H9 (cell line): Measurements from ENCODE around the gene CNPPD1. TPM values are rescaled to one million over a fixed set of nuclear protein-coding genes. Genes with fewer than 3 reads are reported as not detected.

Source experiments
- DNase-seq: peaks from one replicate; pipeline ENCODE4 v3.0.0-alpha.2; 2017
- H2AFZ ChIP-seq: one replicate; pipeline ENCODE4 v1.6.1; 2013; ENCODE audit warnings: mild to moderate bottlenecking, low read length, control low read depth, moderate library complexity
- H2AK5ac ChIP-seq: 2 replicates; pipeline ENCODE4 v1.6.1; 2013; ENCODE audit warnings: low read length, control low read depth, mixed read lengths; ENCODE audit not compliant: insufficient read length
- H2BK120ac ChIP-seq: one replicate; pipeline ENCODE4 v1.6.1; 2013; ENCODE audit warnings: low read depth, mild to moderate bottlenecking, low read length, control low read depth, inconsistent platforms; ENCODE audit not compliant: poor library complexity, severe bottlenecking
- H2BK12ac ChIP-seq: 2 replicates; pipeline ENCODE4 v1.6.1; 2013; ENCODE audit warnings: low read length, control low read depth, mixed read lengths, low read depth; ENCODE audit not compliant: insufficient read length
- H2BK15ac ChIP-seq: 2 replicates; pipeline ENCODE4 v1.6.1; 2013; ENCODE audit warnings: low read depth, low read length, control low read depth
- H2BK20ac ChIP-seq: one replicate; pipeline ENCODE4 v1.6.1; 2013; ENCODE audit warnings: low read depth, mild to moderate bottlenecking, low read length, control low read depth, inconsistent platforms; ENCODE audit not compliant: poor library complexity, severe bottlenecking
- H2BK5ac ChIP-seq: 2 replicates; pipeline ENCODE4 v1.6.1; 2013; ENCODE audit warnings: low read length, control low read depth, mixed read lengths; ENCODE audit not compliant: insufficient read length
- H3K14ac ChIP-seq: 2 replicates; pipeline ENCODE4 v1.6.1; 2013; ENCODE audit warnings: low read length, control low read depth; ENCODE audit not compliant: insufficient read depth
- H3K18ac ChIP-seq: 2 replicates; pipeline ENCODE4 v1.6.1; 2013; ENCODE audit warnings: low read depth, mild to moderate bottlenecking, mixed read lengths, low read length, control low read depth; ENCODE audit not compliant: insufficient read length
- H3K23ac ChIP-seq: 2 replicates; pipeline ENCODE4 v1.6.1; 2013; ENCODE audit warnings: low read length, control low read depth, mixed read lengths, low read depth; ENCODE audit not compliant: insufficient read length
- H3K23me2 ChIP-seq: 2 replicates; pipeline ENCODE4 v1.6.1; 2013; ENCODE audit warnings: low read depth, mild to moderate bottlenecking, mixed read lengths, low read length, control low read depth; ENCODE audit not compliant: insufficient read length, poor library complexity, severe bottlenecking
- H3K27ac ChIP-seq: 2 replicates; pipeline ENCODE4 v1.5.1; 2013; ENCODE audit warnings: low read length, control low read depth, mixed read lengths, low read depth; ENCODE audit not compliant: insufficient read length
- H3K27me3 ChIP-seq: 2 replicates; pipeline ENCODE4 v1.6.1; 2013; ENCODE audit warnings: low read length, control low read depth, inconsistent platforms; ENCODE audit not compliant: insufficient read depth
- H3K4ac ChIP-seq: 2 replicates; pipeline ENCODE4 v1.6.1; 2013; ENCODE audit warnings: low read depth, mild to moderate bottlenecking, control low read depth, inconsistent platforms, low read length, moderate library complexity
- H3K4me1 ChIP-seq: 2 replicates; pipeline ENCODE4 v1.6.1; 2013; ENCODE audit warnings: low read length, control low read depth, inconsistent platforms; ENCODE audit not compliant: insufficient read depth
- H3K4me2 ChIP-seq: 2 replicates; pipeline ENCODE4 v1.6.1; 2013; ENCODE audit warnings: low read length, control low read depth, mixed read lengths; ENCODE audit not compliant: insufficient read length, insufficient read depth
- H3K56ac ChIP-seq: 2 replicates; pipeline ENCODE4 v1.6.1; 2013; ENCODE audit warnings: low read depth, mild to moderate bottlenecking, mixed read lengths, low read length, control low read depth; ENCODE audit not compliant: insufficient read length
- H3K79me1 ChIP-seq: 2 replicates; pipeline ENCODE4 v1.6.1; 2013; ENCODE audit warnings: low read depth, mild to moderate bottlenecking, moderate library complexity, low read length, control low read depth, inconsistent platforms; ENCODE audit not compliant: insufficient read depth, poor library complexity, severe bottlenecking
- H3K79me2 ChIP-seq: 2 replicates; pipeline ENCODE4 v1.6.1; 2013; ENCODE audit warnings: low read length, control low read depth, inconsistent platforms; ENCODE audit not compliant: insufficient read depth
- H3K9ac ChIP-seq: 2 replicates; pipeline ENCODE4 v1.6.1; 2013; ENCODE audit warnings: low read length, control low read depth, mixed read lengths; ENCODE audit not compliant: insufficient read length; ENCODE audit errors: extremely low read depth
- H3K9me3 ChIP-seq: one replicate; pipeline ENCODE4 v1.6.1; 2013; ENCODE audit warnings: low read depth, low read length, inconsistent platforms; ENCODE audit not compliant: control insufficient read depth
- H3T11ph ChIP-seq: one replicate; pipeline ENCODE4 v1.6.1; 2013; ENCODE audit warnings: mild to moderate bottlenecking, low read length, control low read depth, inconsistent platforms
- H4K20me1 ChIP-seq: one replicate; pipeline ENCODE4 v1.6.1; 2013; ENCODE audit not compliant: control insufficient read depth, insufficient read length, insufficient read depth
- H4K5ac ChIP-seq: 2 replicates; pipeline ENCODE4 v1.6.1; 2013; ENCODE audit warnings: low read depth, mild to moderate bottlenecking, mixed read lengths, low read length, control low read depth; ENCODE audit not compliant: insufficient read length
- H4K8ac ChIP-seq: replicated peaks from 2 replicates; pipeline ENCODE4 v1.6.1; 2013; ENCODE audit warnings: low read length, control low read depth, mixed read lengths, low read depth; ENCODE audit not compliant: insufficient read length
- H4K91ac ChIP-seq: 2 replicates; pipeline ENCODE4 v1.6.1; 2013; ENCODE audit warnings: low read depth, mild to moderate bottlenecking, moderate library complexity, mixed read lengths, low read length, control low read depth; ENCODE audit not compliant: insufficient read length
- H3K27ac Mint-ChIP-seq, 3 experiments: 2 replicates in 2 of 3; 3 replicates in 1 of 3; pipeline ENCODE4 v1.8.0; 2020 to 2021; ENCODE audit warnings: mixed read lengths in 3 of 3, mild to moderate bottlenecking in 1 of 3, moderate library complexity in 1 of 3
- H3K27me3 Mint-ChIP-seq: 2 replicates; pipeline ENCODE4 v1.8.0; 2021; ENCODE audit warnings: low read depth, mild to moderate bottlenecking, moderate library complexity, mixed read lengths
- H3K36me3 Mint-ChIP-seq, 3 experiments: 2 replicates in 2 of 3; 3 replicates in 1 of 3; pipeline ENCODE4 v1.8.0; 2020 to 2021; ENCODE audit warnings: low read depth in 3 of 3, mixed read lengths in 3 of 3; ENCODE audit not compliant: insufficient read depth in 1 of 3
- H3K4me1 Mint-ChIP-seq, 2 experiments: 2 replicates each; pipeline ENCODE4 v1.8.0; 2020; ENCODE audit warnings: mixed read lengths in 2 of 2
- H3K4me3 Mint-ChIP-seq, 2 experiments: 2 replicates in 1 of 2; 3 replicates in 1 of 2; pipeline ENCODE4 v1.8.0; 2020 to 2021; ENCODE audit warnings: mild to moderate bottlenecking in 2 of 2, mixed read lengths in 2 of 2, moderate library complexity in 1 of 2
- H3K9me3 Mint-ChIP-seq, 2 experiments: 2 replicates in 1 of 2; 3 replicates in 1 of 2; pipeline ENCODE4 v1.8.0; 2020; ENCODE audit warnings: mild to moderate bottlenecking in 2 of 2, mixed read lengths in 2 of 2, moderate library complexity in 1 of 2
- CTCF ChIP-seq: fragments of 200-600 bp; sonication (generic); conservative IDR thresholded peaks from 3 replicates; pipeline ENCODE4 v1.8.0; 2021; ENCODE audit warnings: antibody characterized with exemption, mild to moderate bottlenecking
- WGBS: extraction: QIAGEN DNeasy Blood & Tissue Kit; methylation state at CpG from one replicate; pipeline ENCODE4 v1.1.7; 2013; ENCODE audit warnings: missing lambda C conversion rate, low lambda C conversion rate, mixed read lengths; ENCODE audit not compliant: insufficient read length; ENCODE audit errors: extremely low coverage; 5-methylcytosine and 5-hydroxymethylcytosine counted together
- total RNA-seq: library from RNA; stranded (reverse); gene quantifications from 2 replicates; pipeline ENCODE4 v1.2.1, GENCODE V29; 2021

CNPPD1 gene
- total RNA-seq, 1 experiment from 2014 or later = 33.0 TPM

GRCh38 chr2:219128396-219128795 lies 48.3 kb downstream of the CNPPD1 start:
- H2BK5ac ChIP-seq = no peak overlapping the region
- H4K20me1 ChIP-seq = no peaks in the 10 kb centered on the region
- H3K56ac ChIP-seq = no peak overlapping the region
- 0 out of 2 replicates have a peak, but pooled peaks cover 4% of the 10 kb centered on the region for H3K4me1 ChIP-seq
- no peak overlapping the region for H3K4ac ChIP-seq
- H3K23ac ChIP-seq = no peak overlapping the region
- no peak overlapping the region for H4K8ac ChIP-seq
- no peaks in the 10 kb centered on the region for H3K27me3 ChIP-seq
- no peak overlapping the region for H2AK5ac ChIP-seq
- H3K27me3 Mint-ChIP-seq = no peaks in the 10 kb centered on the region
- H3K18ac ChIP-seq = no peak overlapping the region
- H2BK15ac ChIP-seq = no peak overlapping the region
- no peak overlapping the region for H2BK12ac ChIP-seq
- H3K9ac ChIP-seq = no peak overlapping the region
- H3K4me3 Mint-ChIP-seq = no peak overlapping the region
- no peak overlapping the region for H3T11ph ChIP-seq
- no peaks in the 10 kb centered on the region for H3K79me1 ChIP-seq
- no peaks in the 10 kb centered on the region for H3K36me3 Mint-ChIP-seq
- DNase-seq = no peak
- H3K23me2 ChIP-seq = no peaks in the 10 kb centered on the region
- no peak overlapping the region for H3K27ac Mint-ChIP-seq
- no peak overlapping the region for H2AFZ ChIP-seq
- no peak overlapping the region for H3K4me2 ChIP-seq
- TF ChIP-seq CTCF = no peak
- no peaks in the 10 kb centered on the region for H3K9me3 Mint-ChIP-seq
- no CpG with 5 or more reads among the region's 7 CpGs for WGBS
- H2BK120ac ChIP-seq = no peak overlapping the region
- H4K91ac ChIP-seq = no peak overlapping the region
- H3K14ac ChIP-seq = no peak overlapping the region
- no peak overlapping the region for H3K27ac ChIP-seq
- H4K5ac ChIP-seq = no peak overlapping the region
- no peak overlapping the region for H2BK20ac ChIP-seq
- H3K4me1 Mint-ChIP-seq = peaks cover 0 to 6% of the 10 kb centered on the region in 2 experiments; a peak in 1 of 4 replicates
- H3K9me3 ChIP-seq = no peaks in the 10 kb centered on the region
- no peaks in the 10 kb centered on the region for H3K79me2 ChIP-seq
